Measurements from ENCODE around the gene TMEFF1.

- no peak for TF ChIP-seq CTCF (IDR thresholded peaks at IDR 0.05; ENCODE audit: low read depth, low read length, poor library complexity, severe bottlenecking)
- TF ChIP-seq EZH2phosphoT487 (IDR thresholded peaks at IDR 0.05; ENCODE audit: borderline replicate concordance, low read length): no peak
Measured at GRCh38 chr9:100431886-100432285, 41.1 kb upstream of the TMEFF1 start.
